Smooth muscle cell (in vitro differentiated cells): ENCODE data around the gene SIK2. TPM values are rescaled to one million over a fixed set of nuclear protein-coding genes. Genes with fewer than 3 reads are reported as not detected.

Source experiments
- DNase-seq: peaks from one replicate; lab custom pipeline; 2025; ENCODE audit not compliant: unreplicated experiment; lab: John Stamatoyannopoulos, UW
- H2AFZ ChIP-seq: fragments of 200-600 bp; sonication (generic); 2 replicates; pipeline ENCODE4 v1.6.0; 2016; ENCODE audit warnings: antibody characterized with exemption, low read depth, mild to moderate bottlenecking
- H3F3A ChIP-seq: fragments of 200-600 bp; sonication (generic); 2 replicates; pipeline ENCODE4 v1.6.0; 2017; ENCODE audit warnings: antibody characterized with exemption, low read depth
- H3K27ac ChIP-seq: fragments of 200-600 bp; sonication (generic); 2 replicates; pipeline ENCODE4 v1.5.1; 2016; ENCODE audit warnings: low read depth, mild to moderate bottlenecking
- H3K27me3 ChIP-seq: fragments of 200-600 bp; sonication (generic); 2 replicates; pipeline ENCODE4 v1.6.1; 2016; ENCODE audit warnings: low read depth, mild to moderate bottlenecking
- H3K36me3 ChIP-seq: fragments of 200-600 bp; sonication (generic); 2 replicates; pipeline ENCODE4 v1.5.1; 2016; ENCODE audit warnings: low read depth
- H3K4me1 ChIP-seq: fragments of 200-600 bp; sonication (generic); 2 replicates; pipeline ENCODE4 v1.5.1; 2016; ENCODE audit warnings: low read depth
- H3K4me2 ChIP-seq: fragments of 200-600 bp; sonication (generic); 2 replicates; pipeline ENCODE4 v1.6.0; 2016; ENCODE audit warnings: mild to moderate bottlenecking
- H3K4me3 ChIP-seq: fragments of 200-600 bp; sonication (generic); 2 replicates; pipeline ENCODE4 v1.5.1; 2016; ENCODE audit warnings: mild to moderate bottlenecking
- H3K79me2 ChIP-seq: fragments of 200-600 bp; sonication (generic); 2 replicates; pipeline ENCODE4 v1.6.0; 2016; ENCODE audit warnings: low read depth, mild to moderate bottlenecking
- H3K9ac ChIP-seq: fragments of 200-600 bp; sonication (generic); 2 replicates; pipeline ENCODE4 v1.6.0; 2016; ENCODE audit warnings: low read depth
- H3K9me3 ChIP-seq: fragments of 200-600 bp; sonication (generic); replicated peaks from 2 replicates; pipeline ENCODE4 v1.5.1; 2016; ENCODE audit warnings: low read depth
- H4K20me1 ChIP-seq: fragments of 200-600 bp; sonication (generic); 2 replicates; pipeline ENCODE4 v1.6.0; 2016; ENCODE audit warnings: low read depth
- WGBS: methylation state at CpG from one replicate; pipeline ENCODE4 v1.1.7; 2016; ENCODE audit warnings: low lambda C conversion rate; 5-methylcytosine and 5-hydroxymethylcytosine counted together
- polyA plus RNA-seq: library from polyadenylated mRNA; unstranded; fragments of >200 nt; fragmentation: Nextera tagmentation; extraction: Ambion mirVana; gene quantifications from 2 replicates; pipeline ENCODE4 v1.2.1, GENCODE V29; 2016
- total RNA-seq: library from RNA; depleted of rRNA; stranded (reverse); fragments of >200 nt; gene quantifications from 2 replicates; pipeline ENCODE4 v1.2.3, GENCODE V29; 2014
- TF ChIP-seq, protein P1 (sequence below): fragments of 200-600 bp; sonication (generic); IDR thresholded peaks from 2 replicates; pipeline ENCODE4 v1.5.1; 2017; ENCODE audit warnings: borderline replicate concordance, mild to moderate bottlenecking, antibody characterized with exemption; ENCODE audit not compliant: insufficient read depth, poor library complexity, severe bottlenecking

Gene SIK2
- total and polyA plus RNA-seq, 2 experiments from 2014 or later, result 1.9 to 14.1 TPM

DNA sequence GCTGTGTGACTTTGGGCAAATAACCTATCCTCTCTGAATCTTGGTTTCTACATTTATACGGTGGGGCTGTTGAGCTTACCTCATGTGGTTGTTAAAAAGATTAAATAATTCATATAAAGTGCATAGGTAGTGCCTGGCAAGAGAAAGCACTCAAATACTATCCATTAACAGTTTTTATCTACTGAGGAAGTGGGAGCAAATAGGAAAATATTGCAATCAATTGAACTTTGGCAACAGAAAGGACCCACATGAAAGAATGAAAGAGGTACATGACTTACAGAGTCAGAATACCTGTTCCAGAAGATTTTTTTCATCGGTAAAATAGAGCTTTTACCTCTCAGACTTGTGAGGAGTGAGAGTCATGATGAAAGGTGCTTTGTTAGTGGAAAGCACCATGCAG lies 170.3 kb downstream of the SIK2 start:
- Histone ChIP-seq H3K4me2 (no peak overlapping the region), H3K36me3 (no peaks in the 10 kb centered on the region), H4K20me1 (no peaks in the 10 kb centered on the region), H3K4me1 (peaks cover 2% of the 10 kb centered on the region), H3K27me3 (no peaks in the 10 kb centered on the region), H3K9ac (no peak overlapping the region), H2AFZ (no peak overlapping the region), H3K4me3 (no peak overlapping the region), H3K79me2 (no peaks in the 10 kb centered on the region), H3K27ac (no peak overlapping the region), H3K9me3 (no peaks in the 10 kb centered on the region), H3F3A (no peaks in the 10 kb centered on the region)
- WGBS, result 93% methylated on average over 2 of the region's 2 CpGs
- DNase-seq, result no peak
- TF ChIP-seq, protein P1, sequence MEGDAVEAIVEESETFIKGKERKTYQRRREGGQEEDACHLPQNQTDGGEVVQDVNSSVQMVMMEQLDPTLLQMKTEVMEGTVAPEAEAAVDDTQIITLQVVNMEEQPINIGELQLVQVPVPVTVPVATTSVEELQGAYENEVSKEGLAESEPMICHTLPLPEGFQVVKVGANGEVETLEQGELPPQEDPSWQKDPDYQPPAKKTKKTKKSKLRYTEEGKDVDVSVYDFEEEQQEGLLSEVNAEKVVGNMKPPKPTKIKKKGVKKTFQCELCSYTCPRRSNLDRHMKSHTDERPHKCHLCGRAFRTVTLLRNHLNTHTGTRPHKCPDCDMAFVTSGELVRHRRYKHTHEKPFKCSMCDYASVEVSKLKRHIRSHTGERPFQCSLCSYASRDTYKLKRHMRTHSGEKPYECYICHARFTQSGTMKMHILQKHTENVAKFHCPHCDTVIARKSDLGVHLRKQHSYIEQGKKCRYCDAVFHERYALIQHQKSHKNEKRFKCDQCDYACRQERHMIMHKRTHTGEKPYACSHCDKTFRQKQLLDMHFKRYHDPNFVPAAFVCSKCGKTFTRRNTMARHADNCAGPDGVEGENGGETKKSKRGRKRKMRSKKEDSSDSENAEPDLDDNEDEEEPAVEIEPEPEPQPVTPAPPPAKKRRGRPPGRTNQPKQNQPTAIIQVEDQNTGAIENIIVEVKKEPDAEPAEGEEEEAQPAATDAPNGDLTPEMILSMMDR, result no peak

DNA sequence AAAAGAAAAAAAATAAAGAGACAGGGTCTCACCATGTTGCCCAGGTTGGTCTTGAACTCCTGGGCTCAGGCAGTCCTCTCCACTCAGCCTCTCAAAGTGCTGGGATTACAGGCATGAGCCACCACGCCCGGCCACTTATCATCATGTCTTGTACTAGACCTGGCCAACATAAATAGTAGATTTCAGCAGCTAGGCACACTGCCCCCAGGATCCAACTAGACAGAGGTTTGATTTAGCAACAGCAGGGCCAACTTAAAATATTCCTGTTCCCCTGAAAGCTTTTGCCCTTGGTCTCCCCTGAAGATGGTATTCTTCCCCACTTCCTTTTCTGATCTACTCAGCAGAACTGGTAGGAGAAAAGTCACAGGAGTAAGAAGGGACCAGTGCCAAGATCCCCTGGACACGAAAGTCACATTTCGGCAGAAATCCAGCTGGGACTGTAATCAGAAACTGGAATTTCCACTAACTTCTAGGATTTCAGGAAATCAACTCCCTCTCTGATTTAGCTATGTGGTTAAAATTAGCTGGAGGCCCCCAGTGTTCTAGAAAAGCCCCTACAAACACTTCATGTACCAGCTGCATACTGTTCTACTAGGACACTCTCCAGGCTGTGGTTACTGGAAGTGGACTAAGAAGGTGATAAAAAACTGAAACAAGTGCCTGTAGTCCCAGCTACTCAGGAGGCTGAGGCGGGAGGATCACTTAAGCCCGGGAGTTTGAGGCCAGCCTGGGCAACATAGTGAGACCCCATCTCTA lies 172.9 kb downstream of the SIK2 start:
- Histone ChIP-seq H3K4me1 (peaks cover 4% of the 10 kb centered on the region), H3K79me2 (no peaks in the 10 kb centered on the region), H3K4me3 (no peak overlapping the region), H3K36me3 (no peaks in the 10 kb centered on the region), H3K9ac (no peak overlapping the region), H2AFZ (no peak overlapping the region), H3K27me3 (no peaks in the 10 kb centered on the region), H3K27ac (no peak overlapping the region), H3K4me2 (no peak overlapping the region), H3F3A (no peaks in the 10 kb centered on the region), H4K20me1 (no peaks in the 10 kb centered on the region), H3K9me3 (no peaks in the 10 kb centered on the region)
- TF ChIP-seq, protein P1, result no peak
- 82% methylated on average over 6 of the region's 6 CpGs for WGBS
- no peak for DNase-seq

DNA sequence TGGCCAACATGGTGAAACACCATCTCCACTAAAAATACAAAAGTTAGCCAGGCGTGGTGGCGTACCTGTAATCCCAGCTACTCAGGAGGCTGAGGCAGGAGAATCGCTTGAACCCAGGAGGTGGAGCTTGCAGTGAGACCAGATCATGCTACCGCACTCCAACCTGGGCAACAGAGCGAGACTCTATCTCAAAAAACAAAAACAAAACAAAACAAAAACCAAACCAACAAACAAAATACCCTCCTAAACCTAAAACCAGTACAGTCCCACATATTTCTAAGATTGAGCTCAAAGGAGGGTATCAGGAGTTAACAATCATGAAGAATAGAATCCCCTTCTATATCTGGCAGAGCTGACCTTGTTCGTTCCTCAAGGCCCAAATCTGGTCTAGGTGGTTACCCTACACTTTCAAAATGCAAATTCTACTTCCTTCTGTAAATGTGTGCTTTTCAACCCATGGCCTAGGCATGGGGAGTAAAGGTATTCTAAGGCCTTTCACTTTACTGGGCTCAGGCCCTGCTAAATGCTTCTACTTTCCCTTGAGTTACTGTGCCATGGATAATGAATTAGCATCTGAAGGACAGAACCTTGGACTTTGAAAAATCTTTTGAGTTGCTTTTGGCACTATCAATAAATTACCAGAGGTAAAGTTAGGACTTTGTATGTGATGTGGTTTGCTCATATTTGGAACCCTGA lies 174.3 kb downstream of the SIK2 start:
- WGBS, result 94% methylated on average over 6 of the region's 6 CpGs
- TF ChIP-seq, protein P1, result no peak
- peaks cover 4% of the 10 kb centered on the region for H3K4me1 ChIP-seq
- no peak overlapping the region for H2AFZ ChIP-seq
- H3K79me2 ChIP-seq, result no peaks in the 10 kb centered on the region
- no peaks in the 10 kb centered on the region for H4K20me1 ChIP-seq
- no peak overlapping the region for H3K4me2 ChIP-seq
- peaks cover 3% of the 10 kb centered on the region for H3F3A ChIP-seq
- H3K27me3 ChIP-seq, result no peaks in the 10 kb centered on the region
- DNase-seq, result no peak
- no peaks in the 10 kb centered on the region for H3K9me3 ChIP-seq
- H3K9ac ChIP-seq, result no peak overlapping the region
- H3K36me3 ChIP-seq, result no peaks in the 10 kb centered on the region
- H3K4me3 ChIP-seq, result no peak overlapping the region
- H3K27ac ChIP-seq, result no peak overlapping the region
